GM18502 (cell line): ENCODE results near the gene GYG2.

ENCODE experiments used
- ATAC-seq: cut with Tn5 transposase; IDR thresholded peaks from one replicate; pipeline ENCODE4 v1.9.1; 2021; ENCODE audit warnings: mild to moderate bottlenecking; ENCODE audit not compliant: unreplicated experiment, poor library complexity

GYG2 gene

GRCh38 chrX:2812161-2812907 is 16.4 kb upstream of the GYG2 start:
- peak; percentile 93 for ATAC-seq

GRCh38 chrX:2817036-2817435 is 11.7 kb upstream of the GYG2 start:
- ATAC-seq = no peak

DNA sequence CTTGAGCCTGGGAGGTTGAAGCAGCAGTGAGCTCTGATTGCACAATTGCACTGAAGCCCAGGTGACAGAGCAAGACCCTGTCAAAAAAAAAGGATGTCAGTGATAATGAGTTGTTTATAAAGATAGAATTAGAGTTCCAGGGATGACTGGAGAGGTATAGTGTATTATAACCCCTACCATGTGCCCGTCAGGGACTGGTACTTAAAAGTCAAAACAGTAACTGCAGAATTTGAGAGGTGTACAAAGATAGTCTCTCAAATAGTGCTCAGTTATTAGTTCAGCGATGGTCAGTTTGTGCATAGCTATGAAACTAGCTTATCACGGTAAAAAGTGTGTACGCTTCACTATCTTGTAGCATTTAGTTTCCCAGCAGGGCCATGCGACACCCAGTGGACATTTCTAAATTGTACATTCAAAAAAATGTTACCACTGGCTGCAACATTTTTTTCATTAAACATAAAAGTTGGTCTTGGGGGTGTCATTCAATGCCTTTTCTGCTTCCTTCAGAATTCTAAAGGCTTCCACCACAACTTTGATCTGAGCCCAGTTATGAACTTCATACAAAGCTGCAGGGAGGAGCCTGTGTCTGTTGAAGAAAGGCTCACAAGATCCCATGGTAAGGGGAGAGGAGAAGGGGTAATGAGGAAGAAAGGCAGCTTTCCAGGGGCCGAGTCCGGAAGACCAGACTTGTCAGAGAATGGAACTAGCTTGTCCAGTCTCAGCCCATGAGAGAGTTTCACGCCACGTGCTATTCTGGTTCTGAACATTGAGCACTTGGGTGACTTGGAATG is 9.2 kb upstream of the GYG2 start:
- no peak for ATAC-seq

DNA sequence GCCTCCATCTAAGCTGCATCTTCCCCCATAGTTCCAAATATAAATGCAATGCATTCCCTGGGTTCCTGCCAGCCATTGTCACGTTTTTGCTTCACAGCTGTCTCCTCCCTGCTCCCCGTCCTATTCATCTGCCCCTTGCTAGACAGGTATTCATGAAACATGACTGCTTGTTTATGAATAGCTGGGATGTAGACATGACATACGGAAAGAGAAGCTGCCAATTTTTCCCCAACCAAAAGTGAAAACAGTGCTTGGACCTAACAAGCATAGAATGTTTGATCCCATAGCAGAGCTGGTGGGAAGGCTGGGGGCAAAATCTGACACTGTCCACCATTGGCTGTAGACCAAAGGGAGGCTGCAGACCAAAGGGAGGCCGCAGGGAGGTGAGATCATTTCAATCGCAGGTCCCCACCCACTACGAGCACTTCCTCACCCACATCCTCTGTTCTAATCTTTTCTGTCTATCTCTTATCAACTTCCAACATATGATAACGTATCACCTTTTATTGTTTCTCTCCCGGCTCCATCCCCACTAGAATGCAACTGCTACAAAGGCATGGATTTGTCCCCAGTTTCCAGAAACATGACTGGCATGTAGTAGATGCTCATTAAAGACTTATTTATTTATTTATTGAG is 8.5 kb upstream of the GYG2 start:
- no peak for ATAC-seq

- no peak for ATAC-seq
These were observed 4.8 kb upstream of the GYG2 start for GRCh38 chrX:2823795-2824386.

DNA sequence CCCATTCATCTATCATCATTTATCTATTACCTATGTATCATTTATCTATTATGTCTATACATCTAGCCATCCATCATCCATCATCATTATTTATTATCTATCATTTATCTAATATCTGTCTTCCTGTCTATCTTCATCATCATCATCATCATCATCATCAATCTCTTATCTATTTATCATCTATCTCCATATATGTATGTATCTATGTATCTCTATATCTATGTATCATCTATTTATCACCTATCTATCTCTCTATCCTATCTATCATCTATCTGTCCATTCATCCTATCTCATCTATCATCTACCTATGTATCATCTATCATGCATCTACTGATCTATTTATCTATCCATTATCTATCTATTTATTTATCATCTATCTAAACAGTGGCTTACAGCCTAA is 3.8 kb upstream of the GYG2 start:
- no peak for ATAC-seq

DNA sequence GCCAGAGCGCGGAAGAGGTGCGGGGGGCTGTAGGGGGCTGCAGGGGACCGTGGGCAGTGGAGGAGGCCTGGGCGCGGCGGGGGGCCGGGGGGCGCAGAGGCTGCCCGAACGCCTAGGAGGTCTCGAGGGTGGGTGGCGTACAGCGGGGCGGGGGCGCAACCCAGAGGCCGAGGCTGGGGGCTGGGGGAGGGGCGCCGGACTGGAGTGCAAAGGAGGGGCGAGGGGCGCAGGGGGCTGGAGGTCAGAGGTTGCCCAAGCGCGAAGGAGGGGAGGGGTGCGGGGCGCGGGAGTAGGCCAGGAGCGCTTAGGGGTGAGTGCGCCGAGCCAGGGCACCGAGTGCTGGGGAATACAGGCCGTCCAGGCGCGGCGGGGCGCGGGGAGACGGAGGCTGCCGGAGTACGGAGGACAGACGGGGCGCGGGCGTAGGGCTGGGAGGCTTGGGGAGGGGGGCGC is 255 bp downstream of the GYG2 start:
- ATAC-seq = no peak

- ATAC-seq = no peak
These were observed 928 bp downstream of the GYG2 start for GRCh38 chrX:2829469-2830246.

DNA sequence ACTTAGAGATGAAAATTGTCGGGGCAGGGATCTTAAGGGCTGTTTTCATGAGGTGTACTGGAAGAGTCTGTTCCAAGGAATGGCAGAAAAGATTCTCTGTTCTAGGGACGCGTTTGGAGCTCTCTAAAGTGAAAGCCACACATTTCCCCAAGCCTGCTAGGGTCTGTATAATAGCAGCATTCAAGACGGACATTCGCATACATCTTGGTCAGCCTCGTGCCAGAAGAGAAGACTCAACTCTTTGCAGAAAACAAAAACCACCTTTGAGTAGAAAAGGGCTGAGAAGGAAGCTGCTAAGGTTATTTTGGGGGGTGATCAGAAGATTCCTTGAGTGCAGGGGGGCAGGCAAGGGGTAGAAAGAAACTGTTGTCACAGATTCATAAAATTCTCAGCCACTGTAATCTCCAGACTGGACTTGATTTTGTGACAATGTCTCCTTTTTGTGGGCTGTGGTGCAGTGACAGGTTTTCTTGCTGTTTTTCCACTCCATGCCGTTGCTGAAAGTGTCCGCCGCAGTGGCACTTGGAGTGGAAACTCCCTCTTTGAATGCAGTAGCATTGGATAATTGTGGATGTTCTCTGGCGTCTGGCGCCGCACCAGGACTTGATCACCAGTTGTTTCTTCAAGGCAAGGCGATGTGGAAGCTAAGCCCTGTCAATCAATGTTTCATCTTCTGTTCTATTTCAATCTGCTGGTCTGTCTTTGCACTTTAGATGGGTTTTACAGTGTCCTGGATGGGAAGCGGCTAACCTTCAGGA is 2.9 kb downstream of the GYG2 start:
- no peak for ATAC-seq

DNA sequence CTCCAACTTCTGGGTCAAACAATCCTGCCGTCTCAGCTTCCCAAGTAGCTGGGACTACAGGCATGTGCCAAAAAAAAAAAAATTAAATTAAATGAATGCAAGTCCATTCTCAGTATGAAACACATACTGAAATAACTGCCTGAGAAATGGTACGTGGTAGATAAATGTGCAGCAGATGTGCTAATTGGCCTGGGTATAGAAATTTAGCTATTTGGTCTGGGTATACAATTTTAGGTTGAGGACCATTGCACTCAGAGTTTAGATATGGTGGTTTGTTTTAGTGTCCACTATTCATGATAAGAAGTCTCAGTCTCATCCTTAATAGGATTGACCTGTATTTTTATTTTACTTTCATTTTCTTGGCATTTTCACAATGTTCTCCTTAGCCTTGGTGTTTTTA is 9.2 kb downstream of the GYG2 start:
- ATAC-seq = no peak

DNA sequence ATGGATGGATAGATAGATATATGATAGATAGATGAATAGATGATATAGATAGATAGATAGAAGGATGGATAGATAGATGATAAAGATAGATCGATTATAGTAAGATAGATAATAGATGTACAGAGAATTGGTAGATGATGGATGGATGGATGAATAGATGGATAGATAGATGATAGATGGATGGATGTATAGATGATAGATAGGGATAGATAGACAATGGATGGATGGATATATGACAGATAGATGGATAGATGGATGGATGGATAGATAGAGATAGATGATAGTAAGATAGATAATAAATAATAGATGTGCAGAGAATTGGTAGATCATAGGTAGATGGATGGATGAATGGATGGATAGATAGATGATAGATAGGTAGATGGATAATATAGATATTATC is 12.2 kb downstream of the GYG2 start:
- no peak for ATAC-seq

- no peak for ATAC-seq
These were observed 12.8 kb downstream of the GYG2 start for GRCh38 chrX:2841537-2841936.

DNA sequence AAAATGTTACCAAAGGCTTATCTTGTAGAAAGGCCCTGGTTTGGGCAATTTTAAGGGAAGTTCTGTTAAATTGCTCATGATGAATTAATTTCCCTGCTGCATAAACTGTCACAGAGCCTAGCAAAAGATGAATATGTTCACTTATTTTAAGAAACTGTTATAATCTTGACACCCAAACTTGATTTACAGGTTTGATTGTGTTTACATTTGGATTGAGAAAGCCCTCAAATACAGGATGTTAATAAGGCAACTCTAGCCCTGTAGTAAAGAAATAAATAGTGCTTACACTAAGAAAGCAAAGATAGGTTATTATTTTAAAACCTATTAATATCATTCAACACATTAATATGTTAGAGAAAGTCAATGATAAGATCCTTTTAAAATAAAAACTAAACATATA is 18.3 kb downstream of the GYG2 start:
- no peak for ATAC-seq

DNA sequence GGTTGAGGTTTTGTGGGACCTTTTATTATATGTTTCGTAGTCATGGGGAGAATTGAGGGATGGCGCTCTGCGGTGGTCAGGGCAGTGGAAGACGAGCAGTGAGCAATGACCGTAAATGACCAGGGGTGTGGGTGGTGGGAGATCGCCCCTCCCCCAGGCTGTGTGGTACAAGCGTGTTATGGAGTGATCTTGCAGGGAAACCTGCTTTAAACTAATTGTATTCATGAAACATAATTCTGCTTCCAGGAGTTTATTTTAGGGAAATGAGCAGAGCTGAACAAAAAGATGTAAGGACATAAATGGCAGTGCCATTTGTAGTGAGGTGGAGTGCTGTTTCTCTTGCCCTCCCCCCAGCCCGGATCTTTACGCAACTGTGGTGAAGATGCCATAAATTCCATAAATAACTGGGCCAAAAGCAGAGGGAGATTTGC is 20.2 kb downstream of the GYG2 start:
- no peak for ATAC-seq

GRCh38 chrX:2854918-2855317 is 26.2 kb downstream of the GYG2 start:
- no peak for ATAC-seq

DNA sequence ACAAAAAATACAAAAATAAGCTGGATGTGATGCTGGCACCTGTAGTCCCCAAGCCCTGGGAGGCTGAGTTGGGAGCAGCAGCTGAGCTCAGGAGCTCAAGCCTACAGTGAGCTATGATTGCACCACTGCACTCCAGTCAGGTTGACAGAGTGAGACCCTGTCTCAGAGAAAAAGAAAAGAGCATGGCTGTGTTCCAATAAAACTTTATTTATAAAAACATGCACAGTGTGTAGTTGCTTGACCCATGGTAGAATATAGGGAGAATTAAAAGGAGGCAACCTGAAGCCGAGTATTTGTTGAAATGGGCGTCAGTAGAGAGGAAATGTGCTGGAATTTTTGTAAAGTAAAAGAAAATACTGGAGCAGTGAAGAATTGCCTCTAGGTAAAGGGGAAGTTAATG is 27.0 kb downstream of the GYG2 start:
- ATAC-seq = no peak

- no peak for ATAC-seq
These were observed 28.8 kb downstream of the GYG2 start for GRCh38 chrX:2857566-2857965.

DNA sequence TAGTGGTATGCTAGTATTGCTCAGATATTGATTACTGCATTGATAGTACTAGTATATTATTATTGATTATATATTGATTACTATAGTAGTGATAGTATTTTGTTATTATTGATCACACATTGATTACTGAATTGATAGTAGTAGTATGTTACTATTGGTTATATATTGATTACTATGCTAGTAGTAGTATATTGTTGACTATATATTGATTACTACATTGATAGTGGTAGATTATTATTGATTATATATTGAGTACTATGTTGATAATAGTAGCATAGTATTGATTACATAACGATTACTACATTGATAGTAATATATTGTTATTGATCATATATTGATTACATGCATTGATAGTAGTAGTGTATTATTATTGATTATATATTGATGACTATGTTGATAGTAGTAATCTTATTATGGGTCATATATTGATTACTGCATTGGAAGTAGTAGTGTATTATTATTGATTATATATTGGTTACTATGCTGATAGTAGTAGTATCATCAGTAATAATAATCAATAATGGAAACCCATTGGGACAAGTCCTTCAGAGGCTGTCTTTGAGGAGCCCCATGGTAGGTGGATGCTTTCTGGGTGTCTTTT is 30.6 kb downstream of the GYG2 start:
- no peak for ATAC-seq

- no peak for ATAC-seq
These were observed 33.7 kb downstream of the GYG2 start for GRCh38 chrX:2862404-2862803.
